Tibial artery (tissue), 4 donors: Measurements from ENCODE around the gene MT1H.

Source experiments
- DNase-seq, 2 donors: peaks; one replicate each; pipeline ENCODE4 v3.0.0-alpha.2; 2019
- H3K27ac ChIP-seq, 2 donors: fragments of 200-600 bp; sonication (generic) in 1 of 2; 1 replicate in 1 of 2; 2 replicates in 1 of 2; pipeline ENCODE4 v1.5.1; 2018 to 2019; ENCODE audit warnings: mild to moderate bottlenecking in 1 of 2
- H3K27me3 ChIP-seq, 2 donors: fragments of 200-600 bp; sonication (generic) in 1 of 2; one replicate each; pipeline versions ENCODE4 v1.5.1 to v1.6.0; 2016 to 2019
- H3K36me3 ChIP-seq, 3 donors: fragments of 200-600 bp; sonication (generic) in 2 of 3; one replicate each; pipeline ENCODE4 v1.5.1; 2016 to 2019; ENCODE audit warnings: mild to moderate bottlenecking in 2 of 3
- H3K4me1 ChIP-seq, 4 donors: fragments of 200-600 bp; sonication (generic) in 2 of 4; 1 replicate in 3 of 4; 2 replicates in 1 of 4; pipeline ENCODE4 v1.5.1; 2016 to 2019
- H3K4me3 ChIP-seq, 2 donors: fragments of 200-600 bp; sonication (generic) in 1 of 2; 1 replicate in 1 of 2; 2 replicates in 1 of 2; pipeline ENCODE4 v1.5.1; 2018 to 2019; ENCODE audit warnings: mild to moderate bottlenecking in 2 of 2
- H3K9me3 ChIP-seq, 3 donors: fragments of 200-600 bp; sonication (generic) in 1 of 3; one replicate each; pipeline ENCODE4 v1.5.1; 2016 to 2019
- intact Hi-C: fragments of 100-400 bp; cut with DNase I; formaldehyde crosslinking; loops from one replicate; pipeline ENCODE4 v1.15.0; 2023; ENCODE audit warnings: low total_unique reads
- TF ChIP-seq, protein P1 (sequence below), 2 experiments: fragments of 200-600 bp in 1 of 2; fragments of 450-650 bp in 1 of 2; IDR thresholded peaks; one replicate each; pipeline ENCODE4 v1.5.1; 2017 to 2019; ENCODE audit warnings: antibody characterized with exemption in 2 of 2, mild to moderate bottlenecking in 1 of 2, moderate library complexity in 1 of 2

MT1H gene

DNA sequence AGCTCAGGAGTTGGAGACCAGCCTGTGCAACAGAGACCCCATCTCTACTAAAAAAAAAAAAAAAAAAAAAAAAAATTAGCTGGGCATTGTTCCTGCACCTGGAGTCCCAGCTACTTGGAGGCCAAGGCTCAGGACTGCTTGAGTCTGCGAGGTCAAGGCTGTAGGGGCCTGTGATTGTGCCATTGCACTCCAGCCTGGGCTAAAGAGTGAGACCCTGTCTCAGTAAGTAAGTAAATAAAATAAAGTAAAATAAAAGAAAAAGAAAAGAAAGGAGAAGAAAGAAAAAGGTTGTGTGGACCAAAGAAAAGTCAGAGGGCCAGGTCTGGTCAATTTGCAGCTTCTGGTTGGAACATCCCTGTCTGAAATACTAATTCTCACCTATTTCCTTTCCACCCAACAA, 31.0 kb downstream of the MT1H start:
- peaks cover 0 to 4% (median 0%) of the 10 kb centered on the region in 3 donors for H3K9me3 ChIP-seq
- no peak for DNase-seq
- H3K36me3 ChIP-seq: no peaks in the 10 kb centered on the region
- TF ChIP-seq, protein P1, sequence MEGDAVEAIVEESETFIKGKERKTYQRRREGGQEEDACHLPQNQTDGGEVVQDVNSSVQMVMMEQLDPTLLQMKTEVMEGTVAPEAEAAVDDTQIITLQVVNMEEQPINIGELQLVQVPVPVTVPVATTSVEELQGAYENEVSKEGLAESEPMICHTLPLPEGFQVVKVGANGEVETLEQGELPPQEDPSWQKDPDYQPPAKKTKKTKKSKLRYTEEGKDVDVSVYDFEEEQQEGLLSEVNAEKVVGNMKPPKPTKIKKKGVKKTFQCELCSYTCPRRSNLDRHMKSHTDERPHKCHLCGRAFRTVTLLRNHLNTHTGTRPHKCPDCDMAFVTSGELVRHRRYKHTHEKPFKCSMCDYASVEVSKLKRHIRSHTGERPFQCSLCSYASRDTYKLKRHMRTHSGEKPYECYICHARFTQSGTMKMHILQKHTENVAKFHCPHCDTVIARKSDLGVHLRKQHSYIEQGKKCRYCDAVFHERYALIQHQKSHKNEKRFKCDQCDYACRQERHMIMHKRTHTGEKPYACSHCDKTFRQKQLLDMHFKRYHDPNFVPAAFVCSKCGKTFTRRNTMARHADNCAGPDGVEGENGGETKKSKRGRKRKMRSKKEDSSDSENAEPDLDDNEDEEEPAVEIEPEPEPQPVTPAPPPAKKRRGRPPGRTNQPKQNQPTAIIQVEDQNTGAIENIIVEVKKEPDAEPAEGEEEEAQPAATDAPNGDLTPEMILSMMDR (IDR thresholded peaks at IDR 0.05): no peak
- intact Hi-C loops: loop anchor here (5.0 kb wide), 4 partner anchors 33 to 183 kb away; partner anchors contain the start of genes MT1G and MT1H
- H3K4me3 ChIP-seq: no peak overlapping the region
- peaks cover 0 to 4% (median 0%) of the 10 kb centered on the region in 4 donors for H3K4me1 ChIP-seq
- no peak overlapping the region for H3K27ac ChIP-seq
- no peaks in the 10 kb centered on the region for H3K27me3 ChIP-seq

DNA sequence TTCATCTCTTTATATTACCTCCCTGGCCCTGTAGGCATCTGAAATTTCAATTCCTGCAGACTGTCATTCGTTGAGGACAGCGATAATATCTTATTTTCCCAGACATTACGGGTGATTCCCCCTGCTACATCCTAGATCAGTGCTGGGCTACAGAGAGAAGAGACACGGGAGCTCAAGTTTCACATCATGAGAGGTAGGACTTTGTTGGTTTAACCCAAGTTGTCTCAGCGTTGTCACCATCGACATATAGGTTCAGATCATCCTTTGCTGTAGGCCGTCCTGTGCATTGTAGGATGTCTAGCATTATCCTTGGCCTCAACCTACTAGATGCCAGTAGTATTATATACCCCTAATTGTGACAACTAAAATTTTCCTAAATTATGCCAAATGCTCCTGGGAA, 31.9 kb downstream of the MT1H start:
- no peaks in the 10 kb centered on the region for H3K36me3 ChIP-seq
- peaks cover 0 to 4% (median 0%) of the 10 kb centered on the region in 3 donors for H3K9me3 ChIP-seq
- no peak for DNase-seq
- no peak overlapping the region for H3K27ac ChIP-seq
- intact Hi-C loops: loop anchor here (5.0 kb wide), 4 partner anchors 34 to 184 kb away; partner anchors contain the start of genes MT1G and MT1H
- TF ChIP-seq, protein P1 (IDR thresholded peaks at IDR 0.05): no peak
- H3K4me3 ChIP-seq: no peak overlapping the region
- H3K27me3 ChIP-seq: no peaks in the 10 kb centered on the region
- peaks cover 0 to 4% (median 0%) of the 10 kb centered on the region in 4 donors for H3K4me1 ChIP-seq

DNA sequence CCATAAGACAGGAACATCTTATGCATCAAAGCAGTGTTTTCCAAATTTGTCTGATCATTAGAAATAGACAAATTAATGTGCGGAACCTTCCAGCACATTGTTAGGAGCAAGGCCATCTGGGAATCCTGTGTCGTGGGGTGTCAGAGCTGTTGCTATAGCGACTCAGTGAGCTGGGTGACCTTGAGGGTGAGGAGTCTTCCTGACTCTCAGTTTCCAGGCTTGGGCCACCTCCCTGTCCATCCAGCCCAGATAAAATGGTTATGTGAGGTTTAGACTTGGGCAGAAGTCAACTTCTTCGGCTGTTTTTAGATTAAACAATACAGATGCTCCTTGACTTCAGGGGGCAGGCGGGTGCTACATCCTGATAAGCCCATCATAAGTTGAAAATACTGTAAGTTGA, 33.2 kb downstream of the MT1H start:
- no peaks in the 10 kb centered on the region for H3K36me3 ChIP-seq
- intact Hi-C loops: loop anchor here (5.0 kb wide), 4 partner anchors 36 to 186 kb away; partner anchors contain the start of genes MT1G and MT1H
- H3K27me3 ChIP-seq: peaks cover 0 to 1% of the 10 kb centered on the region in 2 donors
- no peak for DNase-seq
- no peaks in the 10 kb centered on the region for H3K9me3 ChIP-seq
- H3K4me1 ChIP-seq: peaks cover 0 to 4% (median 0%) of the 10 kb centered on the region in 4 donors
- H3K4me3 ChIP-seq: no peak overlapping the region
- no peak overlapping the region for H3K27ac ChIP-seq
- TF ChIP-seq, protein P1 (IDR thresholded peaks at IDR 0.05): no peak

DNA sequence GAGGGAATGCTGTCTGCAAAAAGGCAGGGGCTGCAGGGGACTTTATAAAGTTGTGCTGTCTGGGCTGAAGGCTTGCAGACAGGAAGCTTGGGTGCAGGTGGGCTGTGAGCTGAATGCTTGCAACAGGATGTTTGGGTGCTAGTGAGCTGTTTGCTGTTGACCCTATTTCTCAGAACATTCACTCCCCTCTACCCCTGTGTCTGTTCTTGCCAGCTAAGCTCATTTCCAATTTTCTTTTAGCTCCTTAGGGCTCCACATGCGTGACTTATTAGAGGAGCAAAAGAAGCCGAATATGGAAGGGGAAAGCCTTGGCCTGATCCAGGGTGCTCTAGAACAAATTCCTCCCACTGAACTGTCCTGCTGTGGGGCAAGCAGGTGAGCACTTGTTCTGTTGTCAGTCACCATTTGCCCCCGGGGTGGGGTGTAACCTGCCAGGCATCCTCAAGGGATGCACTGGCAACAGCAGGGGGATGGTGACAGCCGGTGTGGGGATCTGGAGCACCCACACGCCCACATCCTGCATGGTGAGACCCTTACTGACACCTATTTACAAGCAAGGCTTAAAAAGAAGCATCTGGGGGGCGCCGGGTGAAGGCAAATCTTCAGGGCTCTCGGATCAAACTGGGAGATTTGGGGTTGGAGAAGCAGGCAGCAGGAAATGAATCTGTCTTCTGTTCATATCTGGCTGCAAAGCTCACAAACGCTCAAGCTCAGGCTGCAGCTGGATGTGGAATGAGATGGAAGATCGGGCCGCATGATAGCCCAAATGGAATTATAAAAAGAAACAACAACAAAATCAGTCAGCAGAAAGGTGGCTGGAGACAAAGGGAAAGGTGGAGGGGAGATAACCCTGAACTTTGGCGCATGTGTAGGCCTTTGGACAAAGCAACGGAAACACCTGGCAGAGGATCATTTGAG, 39.2 kb downstream of the MT1H start:
- H3K36me3 ChIP-seq: no peaks in the 10 kb centered on the region
- H3K27me3 ChIP-seq: peaks cover 0 to 6% of the 10 kb centered on the region in 2 donors
- TF ChIP-seq, protein P1 (IDR thresholded peaks at IDR 0.05): no peak
- no peak overlapping the region for H3K4me3 ChIP-seq
- no peaks in the 10 kb centered on the region for H3K4me1 ChIP-seq
- intact Hi-C loops: no loop called here
- no peak overlapping the region for H3K27ac ChIP-seq
- DNase-seq: no peak
- no peaks in the 10 kb centered on the region for H3K9me3 ChIP-seq

DNA sequence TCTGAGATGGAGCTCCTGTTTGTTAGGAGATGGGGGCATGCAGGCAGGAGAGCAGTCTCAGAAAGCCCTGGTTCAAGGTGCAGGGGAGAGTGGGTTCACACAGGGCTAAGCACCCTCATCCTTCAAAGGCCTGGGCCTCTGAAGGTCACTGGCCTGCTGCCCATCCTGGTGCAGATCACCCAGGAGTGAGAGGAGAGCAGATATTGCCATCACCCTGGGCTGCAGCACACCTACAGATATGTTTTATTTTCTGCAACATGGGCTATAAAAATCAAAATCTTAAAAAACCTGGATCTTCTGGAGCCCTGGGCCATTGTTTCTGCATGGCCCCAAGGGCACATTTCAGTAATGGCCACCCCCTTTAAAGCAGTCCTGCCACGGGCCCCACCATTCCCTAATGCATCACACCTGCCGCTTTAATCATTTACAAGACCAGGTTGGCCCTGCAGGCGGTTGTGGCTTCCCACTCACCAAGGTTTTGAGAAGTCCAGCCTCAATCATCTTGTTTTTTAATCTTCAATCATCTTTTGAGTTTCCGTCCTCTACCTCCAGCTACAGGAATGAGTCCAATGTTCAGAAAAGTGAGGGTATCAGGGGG, 39.9 kb downstream of the MT1H start:
- TF ChIP-seq, protein P1 (IDR thresholded peaks at IDR 0.05): no peak
- H3K9me3 ChIP-seq: no peaks in the 10 kb centered on the region
- no peak for DNase-seq
- H3K27me3 ChIP-seq: peaks cover 0 to 6% of the 10 kb centered on the region in 2 donors
- no peaks in the 10 kb centered on the region for H3K4me1 ChIP-seq
- no peak overlapping the region for H3K27ac ChIP-seq
- no peak overlapping the region for H3K4me3 ChIP-seq
- intact Hi-C loops: no loop called here
- no peaks in the 10 kb centered on the region for H3K36me3 ChIP-seq
